Measurements from ENCODE around the gene NCLN.

DNA sequence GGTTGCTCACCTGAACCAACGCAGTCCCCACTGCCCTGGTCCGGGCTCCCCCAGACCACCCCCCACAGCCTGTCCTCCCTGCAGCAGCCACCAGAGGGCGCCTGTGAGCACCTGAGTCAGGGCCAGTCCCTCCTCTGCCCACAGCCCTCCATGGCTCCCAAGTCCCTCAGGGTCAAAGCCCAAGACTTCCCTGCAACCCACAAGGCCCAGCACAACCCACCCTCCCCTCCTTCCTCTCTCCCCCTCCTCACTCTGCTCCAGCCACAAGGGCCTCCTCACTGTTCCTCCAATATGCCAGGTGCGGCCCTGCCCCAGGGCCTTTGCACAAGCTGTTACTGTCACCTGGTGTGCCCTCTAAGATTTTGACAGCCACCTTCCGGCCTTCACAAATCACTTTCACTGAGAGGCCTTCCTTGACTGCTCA is 39.0 kb upstream of the NCLN start:
- TF ChIP-seq, protein P1, sequence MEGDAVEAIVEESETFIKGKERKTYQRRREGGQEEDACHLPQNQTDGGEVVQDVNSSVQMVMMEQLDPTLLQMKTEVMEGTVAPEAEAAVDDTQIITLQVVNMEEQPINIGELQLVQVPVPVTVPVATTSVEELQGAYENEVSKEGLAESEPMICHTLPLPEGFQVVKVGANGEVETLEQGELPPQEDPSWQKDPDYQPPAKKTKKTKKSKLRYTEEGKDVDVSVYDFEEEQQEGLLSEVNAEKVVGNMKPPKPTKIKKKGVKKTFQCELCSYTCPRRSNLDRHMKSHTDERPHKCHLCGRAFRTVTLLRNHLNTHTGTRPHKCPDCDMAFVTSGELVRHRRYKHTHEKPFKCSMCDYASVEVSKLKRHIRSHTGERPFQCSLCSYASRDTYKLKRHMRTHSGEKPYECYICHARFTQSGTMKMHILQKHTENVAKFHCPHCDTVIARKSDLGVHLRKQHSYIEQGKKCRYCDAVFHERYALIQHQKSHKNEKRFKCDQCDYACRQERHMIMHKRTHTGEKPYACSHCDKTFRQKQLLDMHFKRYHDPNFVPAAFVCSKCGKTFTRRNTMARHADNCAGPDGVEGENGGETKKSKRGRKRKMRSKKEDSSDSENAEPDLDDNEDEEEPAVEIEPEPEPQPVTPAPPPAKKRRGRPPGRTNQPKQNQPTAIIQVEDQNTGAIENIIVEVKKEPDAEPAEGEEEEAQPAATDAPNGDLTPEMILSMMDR (IDR thresholded peaks at IDR 0.05) = peak in 1 of 3 donors; percentile 22
- no peak for TF ChIP-seq POLR2A (IDR thresholded peaks at IDR 0.05)
